HG03045 (cell line): ENCODE measurements around the gene TEX19.

Experiments used
- ATAC-seq: cut with Tn5 transposase; IDR thresholded peaks from one replicate; pipeline ENCODE4 v1.9.1; 2021; ENCODE audit warnings: mild to moderate bottlenecking, moderate library complexity; ENCODE audit not compliant: unreplicated experiment

The TEX19 gene

GRCh38 chr17:82358465-82359350 is at the start of gene TEX19:
Gene TEX19, plus strand, starts transcription at chr17:82359247. Its CDS starts 2,904 bp downstream, at chr17:82362151.
- no peak for ATAC-seq

GRCh38 chr17:82309656-82310570 is 49.1 kb upstream of the TEX19 start:
- no peak for ATAC-seq

- no peak for ATAC-seq
Measured at GRCh38 chr17:82310877-82311276, 48.2 kb upstream of the TEX19 start.

GRCh38 chr17:82311971-82312370 is 47.1 kb upstream of the TEX19 start:
- no peak for ATAC-seq

- ATAC-seq: no peak
Measured at GRCh38 chr17:82313195-82314011, 45.6 kb upstream of the TEX19 start.

GRCh38 chr17:82314012-82314726 is 44.9 kb upstream of the TEX19 start:
- no peak for ATAC-seq

- no peak for ATAC-seq
Measured at GRCh38 chr17:82314727-82315605, 44.1 kb upstream of the TEX19 start.

GRCh38 chr17:82315703-82316358 is 43.2 kb upstream of the TEX19 start:
- ATAC-seq: no peak

GRCh38 chr17:82316651-82317393 is 42.2 kb upstream of the TEX19 start:
- ATAC-seq: no peak

- ATAC-seq: no peak
Measured at GRCh38 chr17:82317394-82318168, 41.5 kb upstream of the TEX19 start, which contains the start of gene CD7. Gene CD7, minus strand, starts transcription at chr17:82317608. Its CDS starts 113 bp downstream, at chr17:82317495.

- ATAC-seq: no peak
Measured at GRCh38 chr17:82318169-82318498, 40.9 kb upstream of the TEX19 start.

- no peak for ATAC-seq
Measured at GRCh38 chr17:82318772-82319606, 40.1 kb upstream of the TEX19 start.

- ATAC-seq: no peak
Measured at GRCh38 chr17:82319619-82320062, 39.4 kb upstream of the TEX19 start.

GRCh38 chr17:82320140-82320840 is 38.8 kb upstream of the TEX19 start:
- ATAC-seq: no peak
